ENCODE results near the gene PLPP4. TPM values are rescaled to one million over a fixed set of nuclear protein-coding genes. Genes with fewer than 3 reads are reported as not detected.

Gene PLPP4
- total RNA-seq, 1 donor from 2014 or later, result not detected

DNA sequence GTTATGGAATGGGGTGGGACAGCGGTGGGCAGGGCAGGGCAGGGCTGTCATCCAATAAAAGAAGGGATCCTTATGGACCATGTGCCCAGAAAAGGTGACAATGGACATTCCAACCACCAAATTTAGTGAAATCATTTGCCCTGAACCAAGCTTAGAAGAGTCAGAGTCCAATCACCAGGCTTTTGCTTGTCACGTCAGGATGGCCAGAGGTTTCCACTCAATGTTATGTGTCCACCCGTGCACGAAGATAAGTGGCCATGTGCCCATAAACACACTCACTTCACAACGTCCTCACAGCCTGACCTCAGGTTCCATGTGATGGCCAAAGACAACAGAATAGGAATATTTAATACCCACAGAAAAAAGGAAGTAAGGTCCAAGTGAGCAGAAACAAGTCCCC lies 36.6 kb upstream of the PLPP4 start:
- TF ChIP-seq, protein P1, sequence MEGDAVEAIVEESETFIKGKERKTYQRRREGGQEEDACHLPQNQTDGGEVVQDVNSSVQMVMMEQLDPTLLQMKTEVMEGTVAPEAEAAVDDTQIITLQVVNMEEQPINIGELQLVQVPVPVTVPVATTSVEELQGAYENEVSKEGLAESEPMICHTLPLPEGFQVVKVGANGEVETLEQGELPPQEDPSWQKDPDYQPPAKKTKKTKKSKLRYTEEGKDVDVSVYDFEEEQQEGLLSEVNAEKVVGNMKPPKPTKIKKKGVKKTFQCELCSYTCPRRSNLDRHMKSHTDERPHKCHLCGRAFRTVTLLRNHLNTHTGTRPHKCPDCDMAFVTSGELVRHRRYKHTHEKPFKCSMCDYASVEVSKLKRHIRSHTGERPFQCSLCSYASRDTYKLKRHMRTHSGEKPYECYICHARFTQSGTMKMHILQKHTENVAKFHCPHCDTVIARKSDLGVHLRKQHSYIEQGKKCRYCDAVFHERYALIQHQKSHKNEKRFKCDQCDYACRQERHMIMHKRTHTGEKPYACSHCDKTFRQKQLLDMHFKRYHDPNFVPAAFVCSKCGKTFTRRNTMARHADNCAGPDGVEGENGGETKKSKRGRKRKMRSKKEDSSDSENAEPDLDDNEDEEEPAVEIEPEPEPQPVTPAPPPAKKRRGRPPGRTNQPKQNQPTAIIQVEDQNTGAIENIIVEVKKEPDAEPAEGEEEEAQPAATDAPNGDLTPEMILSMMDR (IDR thresholded peaks at IDR 0.05), result no peak
- no peak for TF ChIP-seq EZH2phosphoT487 (IDR thresholded peaks at IDR 0.05)
- no peak for TF ChIP-seq EZH2 (IDR thresholded peaks at IDR 0.05)
- Histone ChIP-seq H3K36me3 (no peaks in the 10 kb centered on the region), H3K27me3 (no peaks in the 10 kb centered on the region), H3K4me3 (no peak overlapping the region), H2AFZ (replicated peaks) (no peak overlapping the region), H3K79me2 (ENCODE audit: low read depth) (no peaks in the 10 kb centered on the region), H3K9ac (no peak overlapping the region), H3F3A (ENCODE audit: low read depth) (no peaks in the 10 kb centered on the region), H3K9me3 (ENCODE audit: low read depth) (no peaks in the 10 kb centered on the region), H4K20me1 (ENCODE audit: low read depth) (no peaks in the 10 kb centered on the region), H3K27ac (no peak overlapping the region), H3K4me1 (no peaks in the 10 kb centered on the region), H3K4me2 (no peak overlapping the region)
- H3K27ac Mint-ChIP-seq, result no peak overlapping the region
- peaks cover 9% of the 10 kb centered on the region for H3K27me3 Mint-ChIP-seq (ENCODE audit: insufficient read depth, low read depth)
- no peaks in the 10 kb centered on the region for H3K9me3 Mint-ChIP-seq
- no peak for DNase-seq (ENCODE audit: low spot score)
- no peaks in the 10 kb centered on the region for H3K36me3 Mint-ChIP-seq
- H3K4me1 Mint-ChIP-seq, result peaks cover 2% of the 10 kb centered on the region
- H3K4me3 Mint-ChIP-seq, result no peak overlapping the region

DNA sequence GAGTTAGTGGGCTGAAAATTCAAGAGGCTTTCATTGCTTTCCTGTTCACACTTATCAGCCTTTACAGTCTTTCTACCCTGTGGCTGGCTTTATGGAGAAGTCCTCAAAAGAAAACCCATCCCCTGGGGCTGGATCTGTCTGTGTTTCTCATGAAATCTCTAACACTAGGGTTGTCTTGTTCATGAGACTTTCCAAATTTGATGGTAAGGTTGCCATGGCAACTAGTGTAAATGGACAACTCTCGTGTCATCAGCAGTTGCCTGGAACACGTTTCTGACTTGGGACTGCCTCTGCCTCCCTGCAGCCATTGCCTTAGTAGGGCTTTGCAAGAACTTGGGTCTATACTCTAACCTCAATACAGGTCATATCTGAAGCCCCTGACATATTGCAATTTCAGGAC lies 35.8 kb upstream of the PLPP4 start:
- H3K4me1 ChIP-seq, result no peaks in the 10 kb centered on the region
- H3K27me3 ChIP-seq, result no peaks in the 10 kb centered on the region
- H3K27ac ChIP-seq, result no peak overlapping the region
- no peak for TF ChIP-seq EZH2phosphoT487 (IDR thresholded peaks at IDR 0.05)
- no peak for TF ChIP-seq EZH2 (IDR thresholded peaks at IDR 0.05)
- TF ChIP-seq, protein P1 (IDR thresholded peaks at IDR 0.05), result no peak
- H3K9me3 ChIP-seq (ENCODE audit: low read depth), result no peaks in the 10 kb centered on the region
- H3K4me2 ChIP-seq, result no peak overlapping the region
- Mint-ChIP-seq H3K4me3 (no peak overlapping the region), H3K36me3 (no peaks in the 10 kb centered on the region), H3K27ac (no peak overlapping the region), H3K27me3 (ENCODE audit: insufficient read depth, low read depth) (peaks cover 9% of the 10 kb centered on the region), H3K4me1 (peaks cover 2% of the 10 kb centered on the region), H3K9me3 (no peaks in the 10 kb centered on the region)
- H2AFZ ChIP-seq (replicated peaks), result no peak overlapping the region
- H3K4me3 ChIP-seq, result no peak overlapping the region
- H3K36me3 ChIP-seq, result no peaks in the 10 kb centered on the region
- no peak overlapping the region for H3K9ac ChIP-seq
- no peaks in the 10 kb centered on the region for H3F3A ChIP-seq (ENCODE audit: low read depth)
- DNase-seq (ENCODE audit: low spot score), result no peak
- no peaks in the 10 kb centered on the region for H4K20me1 ChIP-seq (ENCODE audit: low read depth)
- H3K79me2 ChIP-seq (ENCODE audit: low read depth), result no peaks in the 10 kb centered on the region

DNA sequence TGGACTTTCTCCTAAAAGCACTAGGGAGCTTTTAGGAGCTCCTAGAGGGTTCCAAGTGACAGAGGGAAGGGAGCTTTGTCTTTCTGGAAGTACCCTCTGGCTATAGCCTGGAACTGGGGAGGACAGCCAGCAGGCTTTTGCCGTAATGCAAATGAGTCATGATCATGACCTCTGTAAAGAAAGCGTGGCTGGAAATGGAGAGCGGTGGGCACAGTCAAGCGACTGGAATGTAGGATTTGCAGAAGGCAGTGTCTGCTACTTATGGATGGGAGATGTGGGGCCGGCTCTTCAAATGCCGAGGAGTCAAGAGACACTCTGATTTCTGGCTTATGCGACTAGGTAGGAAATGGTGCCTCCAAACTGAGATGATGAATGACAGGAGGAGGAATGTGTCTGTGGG lies 34.6 kb upstream of the PLPP4 start:
- Histone ChIP-seq H3K79me2 (ENCODE audit: low read depth) (no peaks in the 10 kb centered on the region), H3K27ac (no peak overlapping the region), H3K4me3 (no peak overlapping the region), H3K4me2 (no peak overlapping the region), H2AFZ (replicated peaks) (no peak overlapping the region), H3K9ac (no peak overlapping the region), H3K4me1 (no peaks in the 10 kb centered on the region), H3K36me3 (no peaks in the 10 kb centered on the region), H4K20me1 (ENCODE audit: low read depth) (no peaks in the 10 kb centered on the region), H3K9me3 (ENCODE audit: low read depth) (no peaks in the 10 kb centered on the region), H3F3A (ENCODE audit: low read depth) (no peaks in the 10 kb centered on the region), H3K27me3 (no peaks in the 10 kb centered on the region)
- peaks cover 2% of the 10 kb centered on the region for H3K4me1 Mint-ChIP-seq
- H3K36me3 Mint-ChIP-seq, result no peaks in the 10 kb centered on the region
- H3K27me3 Mint-ChIP-seq (ENCODE audit: insufficient read depth, low read depth), result peaks cover 9% of the 10 kb centered on the region
- no peak overlapping the region for H3K4me3 Mint-ChIP-seq
- H3K27ac Mint-ChIP-seq, result no peak overlapping the region
- TF ChIP-seq, protein P1 (IDR thresholded peaks at IDR 0.05), result no peak
- TF ChIP-seq EZH2phosphoT487 (IDR thresholded peaks at IDR 0.05), result no peak
- no peak for TF ChIP-seq EZH2 (IDR thresholded peaks at IDR 0.05)
- H3K9me3 Mint-ChIP-seq, result no peaks in the 10 kb centered on the region
- no peak for DNase-seq (ENCODE audit: low spot score)
